ENCODE measurements around the gene XRCC4. TPM values are rescaled to one million over a fixed set of nuclear protein-coding genes. Genes with fewer than 3 reads are reported as not detected.

Gene XRCC4
- total and polyA plus RNA-seq, 2 of the 8 experiments (the other 6 are each of a cell fraction or from before 2014, with no cell fraction given) = 3.0 to 8.3 TPM

- no peaks in the 10 kb centered on the region for H3K23me2 ChIP-seq (ENCODE audit: low read depth, low read length)
- H4K5ac ChIP-seq (ENCODE audit: insufficient read length, low read depth, low read length) = no peak overlapping the region
- WGBS, 2 experiments (ENCODE audit: extremely low coverage in 1 of 2, insufficient coverage in 1 of 2, insufficient read length in 1 of 2, insufficient replicate concordance in 2 of 2, low coverage in 1 of 2, low lambda C conversion rate in 2 of 2, missing lambda C conversion rate in 1 of 2) = 84% methylated on average over 2 of the region's 2 CpGs; no CpG with 5 or more reads in 1 of the 2 experiments
- no peak for DNase-seq (ENCODE audit: low read depth in 1 of 2, low spot score in 2 of 2)
- H3K36me3 ChIP-seq (ENCODE audit: control insufficient read depth in 2 of 4, insufficient read depth in 4 of 4, low read length in 3 of 4) = no peaks in the 10 kb centered on the region
- no peak overlapping the region for H2BK15ac ChIP-seq (ENCODE audit: low read length)
- no peak overlapping the region for H4K8ac ChIP-seq (ENCODE audit: extremely low read depth, insufficient read depth, low read length)
- no peak overlapping the region for H3K18ac ChIP-seq (ENCODE audit: extremely low read depth, low read length)
- no peak for TF ChIP-seq ZNF274 (IDR thresholded peaks at IDR 0.05; ENCODE audit: borderline replicate concordance, extremely low read depth, low read length)
- no peak for TF ChIP-seq FOSL1 (IDR thresholded peaks at IDR 0.05; ENCODE audit: insufficient read depth, low read depth, low read length)
- no peak for TF ChIP-seq EP300 (IDR thresholded peaks at IDR 0.05; ENCODE audit: borderline replicate concordance in 1 of 2, low read depth in 2 of 2, low read length in 2 of 2)
- TF ChIP-seq HDAC6 (IDR thresholded peaks at IDR 0.05; ENCODE audit: low read depth, low read length) = no peak
- no peak for TF ChIP-seq BRCA1 (IDR thresholded peaks at IDR 0.05; ENCODE audit: low read depth, low read length)
- TF ChIP-seq USF2 (IDR thresholded peaks at IDR 0.05; ENCODE audit: low read length) = no peak
- TF ChIP-seq CBX8 (IDR thresholded peaks at IDR 0.05; ENCODE audit: borderline replicate concordance, low read depth, low read length) = no peak
- no peak for TF ChIP-seq SP4 (IDR thresholded peaks at IDR 0.05; ENCODE audit: low read length)
- no peak for TF ChIP-seq TAF1 (IDR thresholded peaks at IDR 0.05; ENCODE audit: low read depth, low read length)
- no peaks in the 10 kb centered on the region for H3K4me1 ChIP-seq (replicated peaks in 1 of 4; ENCODE audit: control insufficient read depth in 3 of 4, insufficient read depth in 4 of 4, low read length in 3 of 4)
- H3K27ac ChIP-seq (ENCODE audit: low read depth, low read length) = no peak overlapping the region
- H3K23ac ChIP-seq (ENCODE audit: insufficient read length) = no peak overlapping the region
- H3K27me3 ChIP-seq (replicated peaks in 1 of 4; ENCODE audit: control insufficient read depth in 3 of 4, extremely low read depth in 1 of 4, insufficient read depth in 3 of 4, low read length in 3 of 4) = no peaks in the 10 kb centered on the region
- H3K56ac ChIP-seq (replicated peaks; ENCODE audit: insufficient read length, low read depth, low read length) = no peak overlapping the region
- ChIA-PET CTCF (ENCODE audit: partially characterized antibody) (interaction anchor here (1.2 kb wide), 1 partner anchor 500 kb away, joined by 3 read pairs; no protein-coding TSS in a partner anchor), POLR2A (ENCODE audit: partially characterized antibody) (no interaction called here)
- H2BK120ac ChIP-seq (replicated peaks; ENCODE audit: low read depth, low read length) = no peak overlapping the region
- H3K14ac ChIP-seq (ENCODE audit: insufficient read length) = no peak overlapping the region
- peak; percentile 50 for FAIRE-seq
- H3K4me3 ChIP-seq (ENCODE audit: extremely low read depth in 1 of 4, insufficient read depth in 2 of 4, low read depth in 3 of 4, low read length in 4 of 4) = no peak overlapping the region
- H2BK5ac ChIP-seq (ENCODE audit: low read depth, low read length) = no peak overlapping the region
- H3K4ac ChIP-seq (replicated peaks; ENCODE audit: insufficient read length, low read depth, low read length) = no peak overlapping the region
- no peak overlapping the region for H3K9ac ChIP-seq (replicated peaks in 1 of 4; ENCODE audit: extremely low read depth in 1 of 4, low read depth in 3 of 4, low read length in 3 of 4)
- H2AFZ ChIP-seq (ENCODE audit: low read length) = no peak overlapping the region
- H2BK20ac ChIP-seq (ENCODE audit: low read length) = no peak overlapping the region
- H3K79me2 ChIP-seq (ENCODE audit: control insufficient read depth in 1 of 2, insufficient read depth in 2 of 2, low read length in 2 of 2) = no peaks in the 10 kb centered on the region
- H3K9me3 ChIP-seq (ENCODE audit: insufficient read depth in 2 of 2, low read depth in 1 of 2, low read length in 1 of 2) = no peaks in the 10 kb centered on the region
- H2AK5ac ChIP-seq (ENCODE audit: low read depth, low read length) = no peak overlapping the region
- no peak overlapping the region for H4K91ac ChIP-seq (replicated peaks; ENCODE audit: insufficient read length, low read length)
- H3K4me2 ChIP-seq (ENCODE audit: insufficient read depth in 1 of 2, low read depth in 2 of 2, low read length in 2 of 2) = no peak overlapping the region
- H4K20me1 ChIP-seq (replicated peaks in 1 of 2; ENCODE audit: control insufficient read depth in 1 of 2, insufficient read depth in 2 of 2, low read length in 2 of 2) = no peaks in the 10 kb centered on the region
- H2BK12ac ChIP-seq (ENCODE audit: low read depth, low read length) = no peak overlapping the region
- H3K79me1 ChIP-seq (ENCODE audit: low read depth, low read length) = no peaks in the 10 kb centered on the region
These were observed 79.8 kb downstream of the XRCC4 start for GRCh38 chr5:83157163-83157562.
